K562 (cell line): ENCODE measurements around the gene CST6. TPM values are rescaled to one million over a fixed set of nuclear protein-coding genes. Genes with fewer than 3 reads are reported as not detected.

Experiments used
- HDAC6 ChIP-seq: IDR thresholded peaks from 2 replicates; pipeline ENCODE4 v1.6.1; 2012; ENCODE audit warnings: low read depth, mild to moderate bottlenecking, control low read depth, inconsistent platforms, low read length, moderate library complexity
- HMG20A ChIP-seq: fragments of 450-650 bp; formaldehyde crosslinking; conservative IDR thresholded peaks from 2 replicates; pipeline ENCODE4 v1.4.0; 2020; ENCODE audit warnings: mild to moderate bottlenecking, mixed read lengths
- RNF219 ChIP-seq: fragments of 250-450 bp; sonication (Bioruptor Pico); IDR thresholded peaks from 2 replicates; pipeline ENCODE4 v1.5.0; 2022; ENCODE audit warnings: mild to moderate bottlenecking
- ZBTB40 ChIP-seq, 2 experiments: fragments of 450-650 bp in 1 of 2; sonication (generic) in 1 of 2; formaldehyde crosslinking in 1 of 2; IDR thresholded peaks; 2 replicates each; pipeline versions ENCODE4 v1.7.1 to v1.9.0; 2016 to 2022; ENCODE audit warnings: inconsistent platforms in 1 of 2, mild to moderate bottlenecking in 1 of 2, missing genetic modification reagents in 1 of 2
- ZNF121 ChIP-seq: sonication (generic); formaldehyde crosslinking; conservative IDR thresholded peaks from 2 replicates; pipeline ENCODE4 v1.8.0; 2022; ENCODE audit warnings: missing genetic modification reagents
- ZNF77 ChIP-seq: fragments of 250-450 bp; sonication (Bioruptor Pico); IDR thresholded peaks from 2 replicates; pipeline ENCODE4 v1.5.0; 2020
- polyA plus RNA-seq, 8 experiments: library from polyadenylated mRNA; depleted of rRNA in 4 of 8; stranded (reverse) in 5 of 8; unstranded in 3 of 8; fragments of >200 nt; fragmentation: Nextera tagmentation in 2 of 8; fragmentation: Illumina TruSeq in 1 of 8; extraction: Ambion mirVana in 2 of 8; extraction: Trizol in 1 of 8; gene quantifications; 2 replicates each; pipeline versions ENCODE4 v1.2.1 to v1.2.3, GENCODE V29; 2011 to 2014; ENCODE audit warnings: inconsistent platforms in 1 of 8, missing spikeins in 1 of 8
- total RNA-seq, 7 experiments: library from RNA; depleted of rRNA in 6 of 7; stranded (reverse); fragments of >200 nt in 6 of 7; fragmentation: Illumina TruSeq in 2 of 7; extraction: Trizol in 2 of 7; gene quantifications; 2 replicates each; pipeline versions ENCODE4 v1.2.1 to v1.2.3, GENCODE V29; 2011 to 2021; ENCODE audit warnings: low replicate concordance in 1 of 7

The CST6 gene
- total and polyA plus RNA-seq, 9 of the 15 experiments (the other 6 are each of a cell fraction or from before 2014, with no cell fraction given) = not detected

GRCh38 chr11:66032957-66033735 lies 21.3 kb downstream of the CST6 start (continued):
- TF ChIP-seq ZBTB40 (IDR thresholded peaks at IDR 0.05) (peak; percentile 97), ZBTB40 (CRISPR knock-in tag; IDR thresholded peaks at IDR 0.05) (peak; percentile 96), ZNF77 (CRISPR knock-in tag) (no peak), HMG20A (CRISPR knock-in tag) (no peak), RNF219 (CRISPR knock-in tag) (no peak), HDAC6 (no peak), ZNF121 (CRISPR knock-in tag) (no peak)
